COLO668 (cell line): ENCODE results near the gene MGAT5.

Experiments used
- DNase-seq: peaks from one replicate; lab custom pipeline; 2025; ENCODE audit not compliant: unreplicated experiment; lab: John Stamatoyannopoulos, UW

Gene MGAT5

GRCh38 chr2:134498654-134499053 lies 244.8 kb downstream of the MGAT5 start:
- no peak for DNase-seq

DNA sequence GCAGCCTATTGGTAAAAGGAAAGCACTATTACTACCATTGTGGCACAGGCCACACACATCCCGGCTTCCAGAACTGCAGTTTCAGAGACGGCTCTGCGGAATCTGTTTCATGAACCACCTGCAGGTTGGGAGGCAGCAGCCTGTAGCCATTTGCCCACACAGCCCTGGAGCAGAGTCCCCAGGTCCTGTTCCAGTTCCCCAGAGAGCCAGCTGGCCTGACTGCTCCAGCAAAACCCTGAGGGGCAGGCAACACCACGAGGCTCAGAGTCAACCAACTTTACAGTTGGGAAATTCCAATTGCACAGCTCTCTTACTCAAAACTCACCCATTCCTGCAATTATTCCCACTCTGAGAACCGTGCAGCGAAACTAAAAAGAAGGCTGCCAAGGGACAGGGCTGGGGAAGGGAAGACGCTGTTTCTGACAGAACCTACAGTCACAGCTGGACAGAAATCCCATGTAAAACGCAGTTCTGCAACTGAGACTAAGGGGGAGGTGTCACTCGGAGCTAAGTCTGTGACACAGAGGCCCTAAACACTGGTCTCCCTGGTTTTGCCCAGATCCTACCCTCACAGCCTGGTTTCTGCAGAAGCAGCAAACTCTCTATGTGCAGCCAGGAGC lies 245.5 kb downstream of the MGAT5 start:
- no peak for DNase-seq

DNA sequence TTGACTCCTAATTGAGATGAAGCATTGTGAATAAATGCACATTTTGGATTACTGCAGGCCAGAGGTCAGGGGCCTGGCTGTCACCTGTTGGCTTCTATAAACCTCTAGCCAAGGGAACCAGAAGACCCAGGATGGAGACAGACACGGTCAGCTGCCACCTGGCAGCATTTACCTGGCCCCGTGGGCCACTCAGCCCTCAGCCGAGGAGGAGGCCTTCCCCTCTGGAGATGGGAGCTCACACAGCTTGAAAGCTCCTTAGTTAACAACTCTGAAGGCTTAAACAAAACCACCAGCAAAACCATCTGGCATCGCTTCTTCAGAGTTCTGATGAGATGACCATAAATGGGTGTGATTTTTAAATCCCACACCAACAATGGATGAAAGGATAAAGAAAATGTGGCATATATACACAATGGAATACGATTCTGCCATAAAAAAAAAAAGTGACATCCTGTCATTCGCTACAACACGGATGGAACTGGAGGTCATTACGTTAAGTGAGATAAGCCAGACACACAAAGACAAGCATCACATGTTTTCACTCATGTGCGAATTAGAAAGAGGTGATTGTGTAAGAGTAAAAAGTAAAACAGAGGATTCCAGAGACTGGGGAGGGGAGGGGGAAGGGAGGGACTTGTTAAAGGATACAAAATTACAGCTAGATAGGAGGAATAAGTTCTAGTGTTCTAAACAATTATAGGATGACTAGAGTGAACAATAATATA lies 246.5 kb downstream of the MGAT5 start:
- DNase-seq = no peak

DNA sequence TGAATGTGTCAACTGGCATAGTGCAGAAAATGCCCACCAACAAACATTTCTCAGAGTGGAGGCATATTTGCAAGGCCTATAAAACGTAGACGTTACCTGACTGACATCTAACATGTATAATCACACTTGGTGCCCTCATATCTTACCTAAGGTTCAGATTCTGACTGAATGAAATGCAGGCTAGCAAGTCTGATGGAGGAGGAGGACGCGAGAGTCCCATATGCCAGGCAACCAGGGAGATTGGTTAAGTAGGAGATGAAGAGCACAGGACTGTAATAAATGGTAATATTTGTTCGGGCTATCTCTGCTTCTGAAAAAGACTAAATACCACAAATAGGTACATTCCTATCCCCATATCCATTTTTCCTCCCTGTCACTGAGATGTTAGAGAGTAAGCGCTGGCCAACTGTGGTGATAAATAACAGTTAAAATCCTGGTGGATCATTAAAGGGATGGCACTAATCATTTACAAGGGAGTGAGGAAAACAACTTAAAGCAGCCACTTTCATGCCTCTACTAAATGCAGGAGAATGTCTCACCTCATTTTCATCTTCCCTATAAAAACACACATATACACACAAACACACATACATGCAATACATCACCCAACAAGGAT lies 247.7 kb downstream of the MGAT5 start:
- no peak for DNase-seq

DNA sequence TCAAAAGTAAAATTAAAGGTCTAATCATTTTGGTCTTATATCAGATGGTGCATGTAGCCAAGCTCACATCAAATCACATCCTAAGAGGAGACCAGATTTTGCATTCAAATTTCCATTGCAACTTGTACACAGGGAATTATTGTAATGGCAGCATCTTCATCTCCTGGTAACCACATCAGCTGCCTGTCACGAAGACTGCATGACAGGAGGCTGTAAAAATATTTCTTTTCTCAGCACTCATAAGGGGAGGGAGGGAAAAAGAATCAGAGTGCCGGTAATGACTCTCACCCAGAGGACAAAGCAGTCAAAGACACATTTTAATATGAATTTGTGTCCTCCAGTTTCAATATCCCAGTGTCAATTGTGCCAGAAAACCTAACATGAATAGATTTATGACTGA lies 248.2 kb downstream of the MGAT5 start:
- DNase-seq = no peak
